OCI-LY3 (cell line): Measurements from ENCODE around the gene CKLF.

Source experiments
- EZH2phosphoT487 ChIP-seq: fragments of 200-600 bp; shearing (Covaris generic); IDR thresholded peaks from 2 replicates; pipeline ENCODE4 v1.6.1; 2018; ENCODE audit warnings: antibody characterized with exemption, mixed run types, low read depth
- TF ChIP-seq, protein P1 (sequence below): fragments of 200-600, 300-600 bp; sonication (generic); IDR thresholded peaks from 2 replicates; pipeline ENCODE4 v1.5.1; 2014; ENCODE audit warnings: antibody characterized with exemption, low read length, low read depth

DNA sequence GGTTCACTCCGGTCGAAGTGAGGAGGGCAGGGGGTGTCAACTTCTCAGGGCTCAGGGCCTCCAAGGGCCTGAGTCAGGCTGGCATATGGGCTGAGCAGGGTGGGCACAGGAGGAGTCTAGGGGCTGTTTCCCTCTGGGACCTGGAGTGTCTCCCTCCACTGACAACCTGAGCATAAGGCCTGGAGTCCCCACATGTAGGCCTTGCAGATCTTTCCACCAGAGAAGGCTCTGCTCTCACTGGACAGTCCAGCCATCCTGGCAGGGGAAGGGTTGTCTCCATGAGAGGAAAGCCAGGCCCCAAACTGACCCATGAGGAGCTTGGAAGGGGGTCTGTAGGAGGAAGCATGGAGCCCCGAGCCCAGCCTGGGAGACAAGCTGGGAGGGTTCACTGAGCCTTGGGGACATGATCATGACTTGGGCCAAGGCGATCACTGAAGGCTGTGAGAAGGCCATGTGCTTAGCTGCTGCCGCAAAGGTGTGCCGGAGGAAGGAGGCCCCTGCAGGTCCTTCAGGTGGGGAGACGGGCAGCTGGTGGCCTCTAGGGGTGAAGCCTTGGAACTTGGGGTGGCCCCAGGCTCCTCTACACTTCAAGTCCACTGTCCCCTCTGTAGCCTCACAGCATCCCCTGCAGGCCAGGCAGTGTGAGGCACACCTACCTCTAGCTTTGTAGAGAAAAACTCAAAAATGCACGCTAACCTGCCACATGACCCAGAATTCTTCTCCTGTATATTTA is 36.8 kb downstream of the CKLF start:
- TF ChIP-seq, protein P1, sequence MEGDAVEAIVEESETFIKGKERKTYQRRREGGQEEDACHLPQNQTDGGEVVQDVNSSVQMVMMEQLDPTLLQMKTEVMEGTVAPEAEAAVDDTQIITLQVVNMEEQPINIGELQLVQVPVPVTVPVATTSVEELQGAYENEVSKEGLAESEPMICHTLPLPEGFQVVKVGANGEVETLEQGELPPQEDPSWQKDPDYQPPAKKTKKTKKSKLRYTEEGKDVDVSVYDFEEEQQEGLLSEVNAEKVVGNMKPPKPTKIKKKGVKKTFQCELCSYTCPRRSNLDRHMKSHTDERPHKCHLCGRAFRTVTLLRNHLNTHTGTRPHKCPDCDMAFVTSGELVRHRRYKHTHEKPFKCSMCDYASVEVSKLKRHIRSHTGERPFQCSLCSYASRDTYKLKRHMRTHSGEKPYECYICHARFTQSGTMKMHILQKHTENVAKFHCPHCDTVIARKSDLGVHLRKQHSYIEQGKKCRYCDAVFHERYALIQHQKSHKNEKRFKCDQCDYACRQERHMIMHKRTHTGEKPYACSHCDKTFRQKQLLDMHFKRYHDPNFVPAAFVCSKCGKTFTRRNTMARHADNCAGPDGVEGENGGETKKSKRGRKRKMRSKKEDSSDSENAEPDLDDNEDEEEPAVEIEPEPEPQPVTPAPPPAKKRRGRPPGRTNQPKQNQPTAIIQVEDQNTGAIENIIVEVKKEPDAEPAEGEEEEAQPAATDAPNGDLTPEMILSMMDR: peak; percentile 95
- TF ChIP-seq EZH2phosphoT487: no peak
